Trophoblast cell (in vitro differentiated cells and primary cell): ENCODE data around the gene TARBP2.

Source experiments
- DNase-seq, 2 donors: peaks; one replicate each; pipeline ENCODE4 v3.0.0-alpha.2; 2016
- H2AFZ ChIP-seq: 2 replicates; pipeline ENCODE4 v1.6.1; 2013; ENCODE audit warnings: low read length, moderate library complexity, mild to moderate bottlenecking; ENCODE audit not compliant: insufficient read depth, poor library complexity
- H2AK5ac ChIP-seq: 2 replicates; pipeline ENCODE4 v1.6.1; 2013; ENCODE audit warnings: mild to moderate bottlenecking, low read length
- H2BK120ac ChIP-seq: 2 replicates; pipeline ENCODE4 v1.6.1; 2013; ENCODE audit warnings: low read length, mild to moderate bottlenecking, moderate library complexity; ENCODE audit not compliant: insufficient read depth, poor library complexity
- H2BK12ac ChIP-seq: 2 replicates; pipeline ENCODE4 v1.6.1; 2013; ENCODE audit warnings: mild to moderate bottlenecking, low read length, moderate library complexity
- H2BK5ac ChIP-seq: 2 replicates; pipeline ENCODE4 v1.6.1; 2013; ENCODE audit warnings: low read length, low read depth, moderate library complexity, mild to moderate bottlenecking; ENCODE audit not compliant: poor library complexity
- H3K14ac ChIP-seq: 2 replicates; pipeline ENCODE4 v1.6.1; 2013; ENCODE audit warnings: mild to moderate bottlenecking, low read length
- H3K18ac ChIP-seq: 2 replicates; pipeline ENCODE4 v1.6.1; 2013; ENCODE audit warnings: mild to moderate bottlenecking, low read length
- H3K23ac ChIP-seq: 2 replicates; pipeline ENCODE4 v1.6.1; 2013; ENCODE audit warnings: low read length
- H3K27ac ChIP-seq: 2 replicates; pipeline ENCODE4 v1.5.1; 2013; ENCODE audit warnings: low read depth, mild to moderate bottlenecking, inconsistent platforms, low read length, moderate library complexity
- H3K27me3 ChIP-seq: 2 replicates; pipeline ENCODE4 v1.6.1; 2013; ENCODE audit warnings: inconsistent platforms, mild to moderate bottlenecking, low read length, moderate library complexity; ENCODE audit not compliant: insufficient read depth
- H3K36me3 ChIP-seq, 2 experiments: 1 replicate in 1 of 2; 2 replicates in 1 of 2; pipeline ENCODE4 v1.6.1; 2013; ENCODE audit warnings: low read length in 2 of 2, mild to moderate bottlenecking in 2 of 2, moderate library complexity in 1 of 2; ENCODE audit not compliant: insufficient read depth in 2 of 2, control insufficient read depth in 1 of 2
- H3K4ac ChIP-seq: 2 replicates; pipeline ENCODE4 v1.6.1; 2013; ENCODE audit warnings: low read depth, mild to moderate bottlenecking, low read length, moderate library complexity
- H3K4me1 ChIP-seq, 2 experiments: 1 replicate in 1 of 2; 2 replicates in 1 of 2; pipeline ENCODE4 v1.6.1; 2013; ENCODE audit warnings: low read length in 2 of 2, mild to moderate bottlenecking in 2 of 2, moderate library complexity in 1 of 2; ENCODE audit not compliant: insufficient read depth in 2 of 2, control insufficient read depth in 1 of 2
- H3K4me2 ChIP-seq: 2 replicates; pipeline ENCODE4 v1.6.1; 2013; ENCODE audit warnings: inconsistent platforms, mild to moderate bottlenecking, low read length, moderate library complexity
- H3K4me3 ChIP-seq: 2 replicates; pipeline ENCODE4 v1.5.1; 2013; ENCODE audit warnings: mild to moderate bottlenecking, low read depth, low read length, inconsistent platforms
- H3K79me1 ChIP-seq: one replicate; pipeline ENCODE4 v1.6.1; 2013; ENCODE audit warnings: low read length
- H3K79me2 ChIP-seq: 2 replicates; pipeline ENCODE4 v1.6.1; 2013; ENCODE audit warnings: low read length, mild to moderate bottlenecking; ENCODE audit not compliant: control insufficient read depth, insufficient read depth, poor library complexity
- H3K9ac ChIP-seq: 2 replicates; pipeline ENCODE4 v1.6.1; 2013; ENCODE audit warnings: mild to moderate bottlenecking, low read length
- H3K9me3 ChIP-seq: 2 replicates; pipeline ENCODE4 v1.6.1; 2013; ENCODE audit warnings: low read depth, mild to moderate bottlenecking, control low read depth, inconsistent platforms, low read length; ENCODE audit not compliant: insufficient read depth
- H4K12ac ChIP-seq: 2 replicates; pipeline ENCODE4 v1.6.1; 2013; ENCODE audit warnings: low read depth, mild to moderate bottlenecking, low read length, moderate library complexity
- H4K8ac ChIP-seq: 2 replicates; pipeline ENCODE4 v1.6.1; 2013; ENCODE audit warnings: low read depth, mild to moderate bottlenecking, low read length, moderate library complexity
- H4K91ac ChIP-seq: one replicate; pipeline ENCODE4 v1.6.1; 2013; ENCODE audit warnings: low read depth, mild to moderate bottlenecking, low read length, moderate library complexity
- WGBS: extraction: QIAGEN DNeasy Blood & Tissue Kit; methylation state at CpG from one replicate; pipeline ENCODE4 v1.1.7; 2013; ENCODE audit warnings: missing lambda C conversion rate; ENCODE audit not compliant: insufficient read length, insufficient coverage; ENCODE audit errors: extremely low coverage; 5-methylcytosine and 5-hydroxymethylcytosine counted together

The TARBP2 gene

DNA sequence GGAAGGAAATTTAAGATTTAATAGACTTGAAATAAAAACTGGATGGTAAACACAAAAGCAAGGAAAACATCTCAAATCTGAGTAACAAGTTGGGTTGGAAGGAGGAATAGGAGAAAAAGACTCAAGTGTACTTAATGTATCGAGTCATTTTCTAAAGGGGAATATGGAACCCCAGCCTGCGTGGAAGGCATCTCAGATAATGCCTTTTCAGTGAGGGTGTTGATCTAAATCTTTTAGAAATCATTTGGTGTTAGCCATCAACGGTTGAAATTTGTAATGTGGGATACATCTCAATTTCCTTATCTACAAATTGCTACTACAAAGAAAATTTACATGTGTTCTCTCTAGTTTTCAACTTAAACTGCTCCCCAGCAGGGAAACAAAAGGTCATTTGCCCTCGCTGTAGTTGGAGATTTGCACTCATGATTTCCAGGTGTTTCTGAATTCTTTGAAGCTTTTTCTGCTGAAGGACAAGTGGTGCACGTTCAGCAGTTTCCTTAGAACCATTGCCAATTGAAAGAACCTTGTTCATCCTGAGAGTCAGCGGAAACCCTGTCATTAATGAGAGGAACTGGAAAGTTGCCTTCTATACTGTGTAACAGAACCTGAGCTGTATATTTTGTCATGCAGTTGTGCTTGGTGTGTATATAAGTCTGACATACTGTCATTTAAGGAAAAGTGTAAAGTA lies 47.0 kb upstream of the TARBP2 start:
- Histone ChIP-seq H4K91ac (no peak overlapping the region), H3K27ac (no peak overlapping the region), H3K4ac (peak overlapping the region; percentile 96), H4K8ac (no peak overlapping the region), H4K12ac (no peak overlapping the region), H2AFZ (no peak overlapping the region), H2AK5ac (no peak overlapping the region), H2BK12ac (no peak overlapping the region), H3K9ac (no peak overlapping the region), H3K9me3 (no peaks in the 10 kb centered on the region), H3K79me1 (peaks cover 6% of the 10 kb centered on the region), H3K4me1 (no peaks in the 10 kb centered on the region), H3K23ac (no peak overlapping the region), H3K36me3 (peaks cover 26 to 38% of the 10 kb centered on the region in 2 experiments), H3K27me3 (no peaks in the 10 kb centered on the region), H3K79me2 (peaks cover 9% of the 10 kb centered on the region), H3K14ac (no peak overlapping the region), H3K4me2 (peak overlapping the region; percentile 37), H2BK5ac (no peak overlapping the region), H3K18ac (no peak overlapping the region), H3K4me3 (no peak overlapping the region), H2BK120ac (no peak overlapping the region)
- no CpG with 5 or more reads among the region's 6 CpGs for WGBS
- no peak for DNase-seq

GRCh38 chr12:53454707-53455106 lies 46.4 kb upstream of the TARBP2 start:
- Histone ChIP-seq H3K23ac (no peak overlapping the region), H3K4me2 (no peak overlapping the region), H4K12ac (no peak overlapping the region), H4K91ac (no peak overlapping the region), H2BK5ac (no peak overlapping the region), H3K9ac (peak overlapping the region; percentile 9), H3K27ac (no peak overlapping the region), H3K4ac (peak overlapping the region; percentile 11), H3K4me1 (no peaks in the 10 kb centered on the region), H3K79me1 (peaks cover 6% of the 10 kb centered on the region), H3K14ac (no peak overlapping the region), H3K27me3 (no peaks in the 10 kb centered on the region), H2AK5ac (no peak overlapping the region), H3K36me3 (peaks cover 29 to 42% of the 10 kb centered on the region in 2 experiments), H3K4me3 (no peak overlapping the region), H2AFZ (no peak overlapping the region), H3K9me3 (no peaks in the 10 kb centered on the region), H2BK120ac (no peak overlapping the region), H2BK12ac (no peak overlapping the region), H4K8ac (no peak overlapping the region), H3K79me2 (peaks cover 9% of the 10 kb centered on the region), H3K18ac (no peak overlapping the region)
- DNase-seq = no peak
- no CpG with 5 or more reads among the region's 3 CpGs for WGBS

DNA sequence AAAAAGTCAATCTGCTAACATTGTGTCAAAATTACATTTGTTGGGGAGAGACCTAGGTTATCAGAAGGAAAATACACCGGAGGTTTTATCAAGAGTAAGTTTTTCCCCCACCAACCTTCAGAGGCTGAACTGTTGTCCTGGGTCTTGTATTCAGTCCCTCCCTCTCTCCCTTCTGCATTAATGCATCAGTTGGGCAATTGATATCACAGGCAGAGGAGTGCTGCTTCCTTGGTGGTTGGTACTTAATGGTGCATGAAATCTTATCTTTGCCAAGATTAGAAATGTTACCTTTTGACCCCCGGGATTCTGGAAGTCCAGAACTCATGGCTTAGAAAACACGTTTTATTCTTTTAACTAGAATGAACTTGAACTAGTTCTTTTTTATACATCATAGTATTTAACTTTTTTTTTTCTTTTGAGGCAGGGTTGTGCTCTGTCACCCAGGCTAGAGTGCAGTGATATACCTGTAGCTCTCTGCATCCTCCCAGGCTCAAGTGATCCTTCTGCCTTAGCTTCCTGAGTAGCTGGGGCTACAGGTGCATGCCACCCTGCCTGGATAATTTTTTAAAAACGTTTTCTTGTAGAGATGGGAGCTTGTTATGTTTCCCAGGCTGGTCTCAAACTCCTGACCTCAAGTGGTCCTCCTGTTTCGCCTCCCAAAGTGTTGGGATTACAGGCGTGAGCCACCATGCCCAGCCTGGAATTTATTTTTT lies 44.3 kb upstream of the TARBP2 start:
- no peak overlapping the region for H2AFZ ChIP-seq
- H4K12ac ChIP-seq = no peak overlapping the region
- H3K4me3 ChIP-seq = no peak overlapping the region
- no peak overlapping the region for H3K27ac ChIP-seq
- H2BK5ac ChIP-seq = no peak overlapping the region
- no peaks in the 10 kb centered on the region for H3K9me3 ChIP-seq
- H3K4ac ChIP-seq = peak overlapping the region; percentile 58
- no peak overlapping the region for H3K9ac ChIP-seq
- no peak overlapping the region for H3K14ac ChIP-seq
- peaks cover 44 to 60% of the 10 kb centered on the region in 2 experiments for H3K36me3 ChIP-seq
- WGBS = no CpG with 5 or more reads among the region's 6 CpGs
- no peak overlapping the region for H3K18ac ChIP-seq
- DNase-seq = no peak
- peaks cover 6% of the 10 kb centered on the region for H3K79me1 ChIP-seq
- H3K27me3 ChIP-seq = no peaks in the 10 kb centered on the region
- no peak overlapping the region for H3K4me2 ChIP-seq
- H4K8ac ChIP-seq = no peak overlapping the region
- H2AK5ac ChIP-seq = no peak overlapping the region
- no peaks in the 10 kb centered on the region for H3K4me1 ChIP-seq
- no peak overlapping the region for H2BK12ac ChIP-seq
- no peak overlapping the region for H2BK120ac ChIP-seq
- peaks cover 11% of the 10 kb centered on the region for H3K79me2 ChIP-seq
- no peak overlapping the region for H3K23ac ChIP-seq
- no peak overlapping the region for H4K91ac ChIP-seq

GRCh38 chr12:53459097-53459496 lies 42.0 kb upstream of the TARBP2 start:
- Histone ChIP-seq H3K14ac (no peak overlapping the region), H3K9ac (no peak overlapping the region), H3K27ac (no peak overlapping the region), H2BK12ac (no peak overlapping the region), H3K18ac (no peak overlapping the region), H3K9me3 (no peaks in the 10 kb centered on the region), H3K36me3 (peaks cover 50 to 77% of the 10 kb centered on the region in 2 experiments), H3K23ac (no peak overlapping the region), H2BK5ac (no peak overlapping the region), H3K4ac (no peak overlapping the region), H3K4me1 (no peaks in the 10 kb centered on the region), H3K79me1 (no peaks in the 10 kb centered on the region), H2AK5ac (no peak overlapping the region), H4K91ac (no peak overlapping the region), H4K8ac (no peak overlapping the region), H3K27me3 (no peaks in the 10 kb centered on the region), H4K12ac (no peak overlapping the region), H2BK120ac (no peak overlapping the region), H3K4me3 (no peak overlapping the region), H3K4me2 (no peak overlapping the region), H2AFZ (no peak overlapping the region), H3K79me2 (peaks cover 5% of the 10 kb centered on the region)
- DNase-seq = no peak
- no CpG with 5 or more reads among the region's 4 CpGs for WGBS
